ENCODE results near the gene ASIC1.

The ASIC1 gene

GRCh38 chr12:50097952-50098351 lies 40.6 kb downstream of the ASIC1 start:
- H3K27ac Mint-ChIP-seq = no peak overlapping the region
- H3K9me3 Mint-ChIP-seq = no peaks in the 10 kb centered on the region
- H3K36me3 Mint-ChIP-seq (ENCODE audit: low read depth) = peaks cover 45% of the 10 kb centered on the region
- no peaks in the 10 kb centered on the region for H3K4me1 Mint-ChIP-seq (ENCODE audit: low read depth)
- H3K4me3 Mint-ChIP-seq = no peak overlapping the region
- H3K27me3 Mint-ChIP-seq (ENCODE audit: low read depth) = no peaks in the 10 kb centered on the region

- H3K27ac Mint-ChIP-seq = no peak overlapping the region
- peaks cover 43% of the 10 kb centered on the region for H3K36me3 Mint-ChIP-seq (ENCODE audit: low read depth)
- no peak overlapping the region for H3K4me3 Mint-ChIP-seq
- H3K27me3 Mint-ChIP-seq (ENCODE audit: low read depth) = no peaks in the 10 kb centered on the region
- H3K4me1 Mint-ChIP-seq (ENCODE audit: low read depth) = no peaks in the 10 kb centered on the region
- no peaks in the 10 kb centered on the region for H3K9me3 Mint-ChIP-seq
Measured at GRCh38 chr12:50099302-50100008, 42.1 kb downstream of the ASIC1 start.

- H3K4me1 Mint-ChIP-seq (ENCODE audit: low read depth) = no peaks in the 10 kb centered on the region
- H3K27ac Mint-ChIP-seq = no peak overlapping the region
- H3K36me3 Mint-ChIP-seq (ENCODE audit: low read depth) = peaks cover 39% of the 10 kb centered on the region
- no peaks in the 10 kb centered on the region for H3K9me3 Mint-ChIP-seq
- H3K27me3 Mint-ChIP-seq (ENCODE audit: low read depth) = no peaks in the 10 kb centered on the region
- no peak overlapping the region for H3K4me3 Mint-ChIP-seq
Measured at GRCh38 chr12:50100561-50100960, 43.2 kb downstream of the ASIC1 start.

- Mint-ChIP-seq H3K4me3 (no peak overlapping the region), H3K4me1 (ENCODE audit: low read depth) (no peaks in the 10 kb centered on the region), H3K27me3 (ENCODE audit: low read depth) (no peaks in the 10 kb centered on the region), H3K27ac (no peak overlapping the region), H3K9me3 (no peaks in the 10 kb centered on the region), H3K36me3 (ENCODE audit: low read depth) (peaks cover 28% of the 10 kb centered on the region)
Measured at GRCh38 chr12:50101663-50102062, 44.3 kb downstream of the ASIC1 start.

GRCh38 chr12:50102131-50102531 lies 44.7 kb downstream of the ASIC1 start:
- Mint-ChIP-seq H3K27ac (no peak overlapping the region), H3K36me3 (ENCODE audit: low read depth) (peaks cover 24% of the 10 kb centered on the region), H3K4me1 (ENCODE audit: low read depth) (no peaks in the 10 kb centered on the region), H3K4me3 (no peak overlapping the region), H3K27me3 (ENCODE audit: low read depth) (no peaks in the 10 kb centered on the region), H3K9me3 (no peaks in the 10 kb centered on the region)

- Mint-ChIP-seq H3K4me1 (ENCODE audit: low read depth) (no peaks in the 10 kb centered on the region), H3K9me3 (no peaks in the 10 kb centered on the region), H3K36me3 (ENCODE audit: low read depth) (peaks cover 22% of the 10 kb centered on the region), H3K27me3 (ENCODE audit: low read depth) (no peaks in the 10 kb centered on the region), H3K4me3 (no peak overlapping the region), H3K27ac (no peak overlapping the region)
Measured at GRCh38 chr12:50102646-50103309, 45.4 kb downstream of the ASIC1 start.

- Mint-ChIP-seq H3K36me3 (ENCODE audit: low read depth) (peaks cover 19% of the 10 kb centered on the region), H3K4me3 (no peak overlapping the region), H3K9me3 (no peaks in the 10 kb centered on the region), H3K27ac (no peak overlapping the region), H3K4me1 (ENCODE audit: low read depth) (no peaks in the 10 kb centered on the region), H3K27me3 (ENCODE audit: low read depth) (no peaks in the 10 kb centered on the region)
Measured at GRCh38 chr12:50103351-50103750, 46.0 kb downstream of the ASIC1 start.

GRCh38 chr12:50103767-50104321 lies 46.4 kb downstream of the ASIC1 start, which contains the start of gene GPD1:
TSS of gene GPD1 (plus strand) at chr12:50104008. CDS start at chr12:50104051, 43 bp downstream.
- H3K27ac Mint-ChIP-seq = no peak within 1 kb of the TSS
- no peaks in the 10 kb centered on the region for H3K27me3 Mint-ChIP-seq (ENCODE audit: low read depth)
- no peak within 1 kb of the TSS for H3K4me3 Mint-ChIP-seq
- H3K36me3 Mint-ChIP-seq (ENCODE audit: low read depth) = peaks cover 18% of the 10 kb centered on the region
- H3K4me1 Mint-ChIP-seq (ENCODE audit: low read depth) = no peaks in the 10 kb centered on the region
- no peaks in the 10 kb centered on the region for H3K9me3 Mint-ChIP-seq

GRCh38 chr12:50104417-50105366 lies 47.3 kb downstream of the ASIC1 start:
- Mint-ChIP-seq H3K36me3 (ENCODE audit: low read depth) (peaks cover 11% of the 10 kb centered on the region), H3K4me3 (no peak overlapping the region), H3K27ac (no peak overlapping the region), H3K27me3 (ENCODE audit: low read depth) (no peaks in the 10 kb centered on the region), H3K9me3 (no peaks in the 10 kb centered on the region), H3K4me1 (ENCODE audit: low read depth) (no peaks in the 10 kb centered on the region)

GRCh38 chr12:50105913-50106450 lies 48.6 kb downstream of the ASIC1 start:
- Mint-ChIP-seq H3K36me3 (ENCODE audit: low read depth) (peaks cover 6% of the 10 kb centered on the region), H3K27ac (no peak overlapping the region), H3K4me3 (no peak overlapping the region), H3K9me3 (no peaks in the 10 kb centered on the region), H3K27me3 (ENCODE audit: low read depth) (no peaks in the 10 kb centered on the region), H3K4me1 (ENCODE audit: low read depth) (peaks cover 5% of the 10 kb centered on the region)

GRCh38 chr12:50106907-50107306 lies 49.5 kb downstream of the ASIC1 start:
- H3K36me3 Mint-ChIP-seq (ENCODE audit: low read depth) = no peaks in the 10 kb centered on the region
- H3K4me1 Mint-ChIP-seq (ENCODE audit: low read depth) = peaks cover 9% of the 10 kb centered on the region
- no peaks in the 10 kb centered on the region for H3K9me3 Mint-ChIP-seq
- H3K27ac Mint-ChIP-seq = no peak overlapping the region
- no peak overlapping the region for H3K4me3 Mint-ChIP-seq
- H3K27me3 Mint-ChIP-seq (ENCODE audit: low read depth) = no peaks in the 10 kb centered on the region

GRCh38 chr12:50107416-50108268 lies 50.2 kb downstream of the ASIC1 start:
- Mint-ChIP-seq H3K9me3 (no peaks in the 10 kb centered on the region), H3K36me3 (ENCODE audit: low read depth) (peaks cover 2% of the 10 kb centered on the region), H3K4me1 (ENCODE audit: low read depth) (peaks cover 10% of the 10 kb centered on the region), H3K4me3 (no peak overlapping the region), H3K27me3 (ENCODE audit: low read depth) (no peaks in the 10 kb centered on the region), H3K27ac (no peak overlapping the region)

- H3K27ac Mint-ChIP-seq = no peak overlapping the region
- H3K4me1 Mint-ChIP-seq (ENCODE audit: low read depth) = peaks cover 17% of the 10 kb centered on the region
- H3K4me3 Mint-ChIP-seq = no peak overlapping the region
- no peaks in the 10 kb centered on the region for H3K9me3 Mint-ChIP-seq
- no peaks in the 10 kb centered on the region for H3K27me3 Mint-ChIP-seq (ENCODE audit: low read depth)
- peaks cover 5% of the 10 kb centered on the region for H3K36me3 Mint-ChIP-seq (ENCODE audit: low read depth)
Measured at GRCh38 chr12:50109319-50109718, 51.9 kb downstream of the ASIC1 start.
